Osteoblast (primary cell): ENCODE results near the gene MAD1L1. TPM values are rescaled to one million over a fixed set of nuclear protein-coding genes. Genes with fewer than 3 reads are reported as not detected.

ENCODE experiments used
- DNase-seq: peaks from one replicate; pipeline ENCODE4 v3.0.0; 2011; ENCODE audit warnings: low spot score, mixed read lengths; ENCODE audit not compliant: insufficient read length; ENCODE audit errors: missing footprints
- H2AFZ ChIP-seq: 2 replicates; pipeline ENCODE4 v1.6.0; 2011; ENCODE audit warnings: mild to moderate bottlenecking, low read length
- H3K27ac ChIP-seq: 2 replicates; pipeline ENCODE4 v1.5.1; 2011; ENCODE audit warnings: mild to moderate bottlenecking, low read depth, low read length, moderate library complexity
- H3K27me3 ChIP-seq: 2 replicates; pipeline ENCODE4 v1.6.0; 2012; ENCODE audit warnings: mild to moderate bottlenecking, control low read depth, inconsistent platforms, low read length, moderate library complexity; ENCODE audit not compliant: insufficient read depth
- H3K36me3 ChIP-seq: 2 replicates; pipeline ENCODE4 v1.5.1; 2011; ENCODE audit warnings: mild to moderate bottlenecking, low read length, control low read depth, moderate library complexity; ENCODE audit not compliant: insufficient read depth
- H3K4me1 ChIP-seq: 2 replicates; pipeline ENCODE4 v1.5.1; 2011; ENCODE audit warnings: mild to moderate bottlenecking, low read length, control low read depth, moderate library complexity; ENCODE audit not compliant: insufficient read depth
- H3K4me2 ChIP-seq: 2 replicates; pipeline ENCODE4 v1.6.0; 2011; ENCODE audit warnings: mild to moderate bottlenecking, low read length; ENCODE audit not compliant: insufficient read depth
- H3K4me3 ChIP-seq: fragments of 200-600 bp; sonication (generic); 3 replicates; pipeline ENCODE4 v1.5.1; 2012; ENCODE audit warnings: mild to moderate bottlenecking, low read length, inconsistent platforms; ENCODE audit not compliant: insufficient read depth
- H3K79me2 ChIP-seq: 2 replicates; pipeline ENCODE4 v1.6.0; 2012; ENCODE audit warnings: mild to moderate bottlenecking, low read length, control low read depth, inconsistent platforms; ENCODE audit not compliant: insufficient read depth
- H3K9me3 ChIP-seq: 2 replicates; pipeline ENCODE4 v1.5.1; 2011; ENCODE audit warnings: low read depth, low read length, control low read depth
- H4K20me1 ChIP-seq: 2 replicates; pipeline ENCODE4 v1.6.0; 2012; ENCODE audit warnings: mild to moderate bottlenecking, low read length, control low read depth; ENCODE audit not compliant: insufficient read depth
- CTCF ChIP-seq: IDR thresholded peaks from 2 replicates; pipeline ENCODE4 v1.5.1; 2011; ENCODE audit warnings: mild to moderate bottlenecking, low read depth, low read length, moderate library complexity; ENCODE audit errors: extremely low read depth
- total RNA-seq: library from RNA; depleted of rRNA; stranded (reverse); fragments of >200 nt; gene quantifications from 2 replicates; pipeline ENCODE4 v1.2.3, GENCODE V29; 2012

MAD1L1 gene
- total RNA-seq, 1 donor: 66.2 TPM

DNA sequence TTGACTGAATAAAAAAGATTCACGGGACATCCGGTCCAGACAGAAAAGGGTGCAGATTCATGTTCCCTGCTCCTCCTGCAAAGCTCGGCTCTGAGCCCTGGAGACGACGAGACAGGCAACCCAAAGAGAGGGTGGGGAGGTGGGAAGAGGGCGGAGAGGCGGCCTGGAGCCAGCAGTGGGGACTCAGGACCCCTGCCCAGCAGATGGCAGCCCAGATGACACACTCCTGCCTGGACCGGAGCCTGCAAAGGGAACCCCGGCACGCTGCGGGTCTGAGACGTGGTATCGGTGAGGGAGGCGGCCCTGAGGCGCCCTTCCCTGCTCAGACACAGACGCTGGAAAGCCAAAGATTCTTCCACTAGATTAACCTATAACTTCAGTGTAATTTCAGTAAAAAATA is 311.9 kb downstream of the MAD1L1 start:
- TF ChIP-seq CTCF: no peak
- no peak overlapping the region for H3K4me3 ChIP-seq
- peaks cover 9% of the 10 kb centered on the region for H3K79me2 ChIP-seq
- DNase-seq: no peak
- peaks cover 23% of the 10 kb centered on the region for H3K4me1 ChIP-seq
- peaks cover 7% of the 10 kb centered on the region for H4K20me1 ChIP-seq
- no peaks in the 10 kb centered on the region for H3K36me3 ChIP-seq
- no peak overlapping the region for H2AFZ ChIP-seq
- H3K4me2 ChIP-seq: no peak overlapping the region
- H3K9me3 ChIP-seq: no peaks in the 10 kb centered on the region
- H3K27ac ChIP-seq: no peak overlapping the region
- H3K27me3 ChIP-seq: no peaks in the 10 kb centered on the region

GRCh38 chr7:1920266-1920681 is 312.5 kb downstream of the MAD1L1 start:
- TF ChIP-seq CTCF: no peak
- peaks cover 3% of the 10 kb centered on the region for H3K79me2 ChIP-seq
- no peak overlapping the region for H3K4me3 ChIP-seq
- no peak overlapping the region for H2AFZ ChIP-seq
- H3K9me3 ChIP-seq: no peaks in the 10 kb centered on the region
- no peak for DNase-seq
- H3K36me3 ChIP-seq: no peaks in the 10 kb centered on the region
- H4K20me1 ChIP-seq: peaks cover 7% of the 10 kb centered on the region
- no peak overlapping the region for H3K4me2 ChIP-seq
- H3K27me3 ChIP-seq: no peaks in the 10 kb centered on the region
- H3K4me1 ChIP-seq: peaks cover 23% of the 10 kb centered on the region
- no peak overlapping the region for H3K27ac ChIP-seq

- TF ChIP-seq CTCF: no peak
- no peaks in the 10 kb centered on the region for H3K27me3 ChIP-seq
- peaks cover 7% of the 10 kb centered on the region for H4K20me1 ChIP-seq
- no peak overlapping the region for H3K4me3 ChIP-seq
- no peaks in the 10 kb centered on the region for H3K36me3 ChIP-seq
- no peaks in the 10 kb centered on the region for H3K9me3 ChIP-seq
- no peak for DNase-seq
- peaks cover 3% of the 10 kb centered on the region for H3K79me2 ChIP-seq
- H3K27ac ChIP-seq: no peak overlapping the region
- peaks cover 18% of the 10 kb centered on the region for H3K4me1 ChIP-seq
- H3K4me2 ChIP-seq: no peak overlapping the region
- no peak overlapping the region for H2AFZ ChIP-seq
These were observed 313.0 kb downstream of the MAD1L1 start for GRCh38 chr7:1919539-1920265.

DNA sequence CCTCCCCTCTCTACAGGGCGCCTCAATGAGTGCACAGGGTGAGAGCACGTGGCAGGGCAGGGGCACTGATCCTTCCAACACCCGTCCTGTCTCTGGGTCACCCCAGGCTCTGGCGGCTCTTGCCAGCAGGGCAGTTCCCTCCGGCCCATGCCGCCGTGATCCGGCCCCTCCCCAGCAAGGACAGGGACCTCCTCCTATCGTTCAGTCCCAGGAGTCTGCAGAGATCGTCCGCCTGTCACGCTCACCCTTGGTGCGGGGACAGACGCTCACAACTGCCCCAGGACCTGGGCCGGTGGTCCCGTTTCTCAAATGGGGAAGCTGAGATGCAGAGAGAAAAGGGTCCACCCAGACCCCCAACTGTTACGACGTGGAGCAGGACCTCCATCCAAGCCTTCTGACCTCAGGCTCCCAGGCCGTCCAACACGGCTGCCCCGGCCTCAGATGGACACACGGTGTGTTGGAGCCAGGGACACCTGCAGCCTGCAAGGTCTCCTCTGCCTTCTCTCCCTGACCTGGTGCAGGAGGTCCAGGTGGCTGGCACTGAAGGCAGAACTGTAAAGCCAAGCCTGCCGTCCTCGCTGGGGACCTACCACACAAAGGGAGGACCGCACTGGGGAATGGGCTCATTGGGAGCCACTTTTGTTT is 313.7 kb downstream of the MAD1L1 start:
- H3K27ac ChIP-seq: no peak overlapping the region
- H4K20me1 ChIP-seq: peaks cover 7% of the 10 kb centered on the region
- TF ChIP-seq CTCF: no peak

More for the DNA sequence above, 313.7 kb downstream of the MAD1L1 start:
- Histone ChIP-seq H3K27me3 (no peaks in the 10 kb centered on the region), H2AFZ (no peak overlapping the region), H3K9me3 (no peaks in the 10 kb centered on the region), H3K36me3 (no peaks in the 10 kb centered on the region), H3K4me2 (no peak overlapping the region), H3K79me2 (peaks cover 3% of the 10 kb centered on the region), H3K4me3 (no peak overlapping the region), H3K4me1 (peaks cover 11% of the 10 kb centered on the region)
- no peak for DNase-seq
